ENCODE results near the gene TTC12.

TTC12 gene

GRCh38 chr11:113314065-113314388, 356 bp upstream of the TTC12 start:
- no peak for DNase-seq (ENCODE audit: low read depth, low spot score)
- H3K4me3 ChIP-seq (ENCODE audit: low read length): no peak overlapping the region

- H3K4me3 ChIP-seq (ENCODE audit: low read length): no peak overlapping the region
- DNase-seq (ENCODE audit: low read depth, low spot score): no peak
Measured at GRCh38 chr11:113315811-113316210, 1.4 kb downstream of the TTC12 start.

GRCh38 chr11:113316256-113316655, 1.9 kb downstream of the TTC12 start:
- DNase-seq (ENCODE audit: low read depth, low spot score): no peak
- H3K4me3 ChIP-seq (ENCODE audit: low read length): no peak overlapping the region

GRCh38 chr11:113317339-113317738, 3.0 kb downstream of the TTC12 start:
- no peak for DNase-seq (ENCODE audit: low read depth, low spot score)
- no peak overlapping the region for H3K4me3 ChIP-seq (ENCODE audit: low read length)

- H3K4me3 ChIP-seq (ENCODE audit: low read length): no peak overlapping the region
- no peak for DNase-seq (ENCODE audit: low read depth, low spot score)
Measured at GRCh38 chr11:113319085-113319484, 4.7 kb downstream of the TTC12 start.

- no peak overlapping the region for H3K4me3 ChIP-seq (ENCODE audit: low read length)
- no peak for DNase-seq (ENCODE audit: low read depth, low spot score)
Measured at GRCh38 chr11:113322158-113322557, 7.8 kb downstream of the TTC12 start.

GRCh38 chr11:113324250-113324649, 9.9 kb downstream of the TTC12 start:
- no peak for DNase-seq (ENCODE audit: low read depth, low spot score)
- H3K4me3 ChIP-seq (ENCODE audit: low read length): no peak overlapping the region

- DNase-seq (ENCODE audit: low read depth, low spot score): no peak
- H3K4me3 ChIP-seq (ENCODE audit: low read length): no peak overlapping the region
Measured at GRCh38 chr11:113329725-113330124, 15.3 kb downstream of the TTC12 start.

GRCh38 chr11:113331441-113331840, 17.1 kb downstream of the TTC12 start:
- H3K4me3 ChIP-seq (ENCODE audit: low read length): no peak overlapping the region
- no peak for DNase-seq (ENCODE audit: low read depth, low spot score)

- DNase-seq (ENCODE audit: low read depth, low spot score): no peak
- H3K4me3 ChIP-seq (ENCODE audit: low read length): no peak overlapping the region
Measured at GRCh38 chr11:113332023-113332422, 17.6 kb downstream of the TTC12 start.

- no peak overlapping the region for H3K4me3 ChIP-seq (ENCODE audit: low read length)
- DNase-seq (ENCODE audit: low read depth, low spot score): no peak
Measured at GRCh38 chr11:113332638-113333329, 18.4 kb downstream of the TTC12 start.

GRCh38 chr11:113334183-113334582, 19.8 kb downstream of the TTC12 start:
- DNase-seq (ENCODE audit: low read depth, low spot score): no peak
- no peak overlapping the region for H3K4me3 ChIP-seq (ENCODE audit: low read length)

- no peak overlapping the region for H3K4me3 ChIP-seq (ENCODE audit: low read length)
- no peak for DNase-seq (ENCODE audit: low read depth, low spot score)
Measured at GRCh38 chr11:113338730-113339129, 24.3 kb downstream of the TTC12 start.

- H3K4me3 ChIP-seq (ENCODE audit: low read length): no peak overlapping the region
- no peak for DNase-seq (ENCODE audit: low read depth, low spot score)
Measured at GRCh38 chr11:113339929-113340589, 25.7 kb downstream of the TTC12 start.

- no peak overlapping the region for H3K4me3 ChIP-seq (ENCODE audit: low read length)
- no peak for DNase-seq (ENCODE audit: low read depth, low spot score)
Measured at GRCh38 chr11:113341388-113342165, 27.2 kb downstream of the TTC12 start.

- DNase-seq (ENCODE audit: low read depth, low spot score): no peak
- H3K4me3 ChIP-seq (ENCODE audit: low read length): no peak overlapping the region
Measured at GRCh38 chr11:113345978-113346377, 31.6 kb downstream of the TTC12 start.

- H3K4me3 ChIP-seq (ENCODE audit: low read length): no peak overlapping the region
- DNase-seq (ENCODE audit: low read depth, low spot score): no peak
Measured at GRCh38 chr11:113349528-113349927, 35.1 kb downstream of the TTC12 start.

GRCh38 chr11:113350336-113351067, 36.1 kb downstream of the TTC12 start:
- H3K4me3 ChIP-seq (ENCODE audit: low read length): no peak overlapping the region
- no peak for DNase-seq (ENCODE audit: low read depth, low spot score)

- no peak for DNase-seq (ENCODE audit: low read depth, low spot score)
- H3K4me3 ChIP-seq (ENCODE audit: low read length): no peak overlapping the region
Measured at GRCh38 chr11:113351068-113351450, 36.7 kb downstream of the TTC12 start.

- no peak for DNase-seq (ENCODE audit: low read depth, low spot score)
- no peak overlapping the region for H3K4me3 ChIP-seq (ENCODE audit: low read length)
Measured at GRCh38 chr11:113351480-113351879, 37.1 kb downstream of the TTC12 start.

All from Jurkat, Clone E6-1 (cell line).